Measurements from ENCODE around the gene LILRA6.
"Not testable (repeated sequence)": the region's sequence is repeated elsewhere in the genome, so short reads cannot be mapped to it uniquely, and the experiment has no call there.

The LILRA6 gene

GRCh38 chr19:54262470-54262869 is 19.9 kb upstream of the LILRA6 start:
- DNase-seq: no peak

GRCh38 chr19:54262066-54262465 is 19.5 kb upstream of the LILRA6 start:
- no peak for DNase-seq

- DNase-seq: no peak
Observed at GRCh38 chr19:54257116-54257480, 14.5 kb upstream of the LILRA6 start, which contains the start of gene LILRB5. TSS of gene LILRB5 (minus strand) at chr19:54257273. CDS start at chr19:54257193, 80 bp downstream.

GRCh38 chr19:54256250-54257115 is 13.9 kb upstream of the LILRA6 start:
- DNase-seq: no peak

- DNase-seq: no peak
Observed at GRCh38 chr19:54255105-54255775, 12.7 kb upstream of the LILRA6 start.

- no peak for DNase-seq
Observed at GRCh38 chr19:54254195-54254906, 11.8 kb upstream of the LILRA6 start.

- no peak for DNase-seq
Observed at GRCh38 chr19:54253331-54254194, 11.0 kb upstream of the LILRA6 start.

GRCh38 chr19:54252845-54253244 is 10.3 kb upstream of the LILRA6 start:
- DNase-seq: no peak

GRCh38 chr19:54252243-54252642 is 9.7 kb upstream of the LILRA6 start:
- DNase-seq: no peak

- DNase-seq: no peak
Observed at GRCh38 chr19:54248016-54248601, 5.5 kb upstream of the LILRA6 start.

GRCh38 chr19:54247106-54247930 is 4.7 kb upstream of the LILRA6 start:
- no peak for DNase-seq

- DNase-seq: no peak
Observed at GRCh38 chr19:54245936-54246335, 3.3 kb upstream of the LILRA6 start.

GRCh38 chr19:54243809-54244208 is 1.2 kb upstream of the LILRA6 start:
- not testable (repeated sequence) for DNase-seq

GRCh38 chr19:54242234-54242633 is 356 bp downstream of the LILRA6 start:
- DNase-seq: not testable (repeated sequence)

GRCh38 chr19:54240372-54241336 is 1.9 kb downstream of the LILRA6 start:
- not testable (repeated sequence) for DNase-seq

GRCh38 chr19:54239491-54240371 is 2.9 kb downstream of the LILRA6 start:
- DNase-seq: not testable (repeated sequence)

- no peak for DNase-seq
Observed at GRCh38 chr19:54233941-54234340, 8.6 kb downstream of the LILRA6 start.

GRCh38 chr19:54231077-54231931 is 11.3 kb downstream of the LILRA6 start:
- DNase-seq: peak; percentile 84

Data from activated T-cell treated with anti-CD3 and anti-CD28 coated beads for 4 hours (primary cell).